Measurements from ENCODE around the gene ELP4. TPM values are rescaled to one million over a fixed set of nuclear protein-coding genes. Genes with fewer than 3 reads are reported as not detected.

ELP4 gene
- total and polyA plus RNA-seq, 8 donors, result 15.5 to 26.0 (median 21.9) TPM

- H3K27ac ChIP-seq, result no peak overlapping the region
- H3K9me3 ChIP-seq, result no peaks in the 10 kb centered on the region
- no peaks in the 10 kb centered on the region for H3K36me3 ChIP-seq
- intact Hi-C loops (cut with DNase I), result no loop called here
- peaks cover 0 to 16% of the 10 kb centered on the region in 2 donors for H3K4me1 ChIP-seq
- no peak for TF ChIP-seq CTCF (IDR thresholded peaks at IDR 0.05)
- H3K4me3 ChIP-seq, result no peak overlapping the region
- DNase-seq (no peak), ATAC-seq (no peak)
- H3K27me3 ChIP-seq, result peaks cover 100% of the 10 kb centered on the region in 2 donors
Measured at GRCh38 chr11:31802990-31803812, 293.6 kb downstream of the ELP4 start.

- H3K27me3 ChIP-seq, result peaks cover 100% of the 10 kb centered on the region in 2 donors
- no peaks in the 10 kb centered on the region for H3K36me3 ChIP-seq
- no peak for TF ChIP-seq CTCF (IDR thresholded peaks at IDR 0.05)
- no peaks in the 10 kb centered on the region for H3K9me3 ChIP-seq
- ATAC-seq (no peak), DNase-seq (no peak)
- no peak overlapping the region for H3K27ac ChIP-seq
- intact Hi-C loops (cut with DNase I), result no loop called here
- no peak overlapping the region for H3K4me3 ChIP-seq
- peaks cover 0 to 18% of the 10 kb centered on the region in 2 donors for H3K4me1 ChIP-seq
Measured at GRCh38 chr11:31803813-31804311, 294.3 kb downstream of the ELP4 start.

GRCh38 chr11:31804312-31805036 is 294.9 kb downstream of the ELP4 start:
- H3K9me3 ChIP-seq, result no peaks in the 10 kb centered on the region
- H3K27ac ChIP-seq, result no peak overlapping the region
- H3K27me3 ChIP-seq, result peaks cover 100% of the 10 kb centered on the region in 2 donors
- intact Hi-C loops (cut with DNase I), result no loop called here
- no peak overlapping the region for H3K4me3 ChIP-seq
- ATAC-seq, result no peak
- H3K4me1 ChIP-seq, result peaks cover 0 to 22% of the 10 kb centered on the region in 2 donors
- no peak for TF ChIP-seq CTCF (IDR thresholded peaks at IDR 0.05)
- no peaks in the 10 kb centered on the region for H3K36me3 ChIP-seq
- DNase-seq, result peak in 1 of 4 donors; percentile 63

- no peaks in the 10 kb centered on the region for H3K9me3 ChIP-seq
- H3K4me1 ChIP-seq, result peaks cover 0 to 28% of the 10 kb centered on the region in 2 donors
- ATAC-seq, result no peak
- H3K27ac ChIP-seq, result no peak overlapping the region
- H3K36me3 ChIP-seq, result no peaks in the 10 kb centered on the region
- no peak for TF ChIP-seq CTCF (IDR thresholded peaks at IDR 0.05)
- peak in 1 of 4 donors; percentile 54 for DNase-seq
- intact Hi-C loops (cut with DNase I), result no loop called here
- no peak overlapping the region for H3K4me3 ChIP-seq
- H3K27me3 ChIP-seq, result peaks cover 100% of the 10 kb centered on the region in 2 donors
Measured at GRCh38 chr11:31805037-31805628, 295.6 kb downstream of the ELP4 start.
